ENCODE measurements around the gene B3GAT1. TPM values are rescaled to one million over a fixed set of nuclear protein-coding genes. Genes with fewer than 3 reads are reported as not detected.
A peak's percentile ranks its signal among the peaks of the same experiment; 100 is the strongest.

The B3GAT1 gene
- total and polyA plus RNA-seq, 4 donors = 0.03 to 0.49 (median 0.27) TPM

DNA sequence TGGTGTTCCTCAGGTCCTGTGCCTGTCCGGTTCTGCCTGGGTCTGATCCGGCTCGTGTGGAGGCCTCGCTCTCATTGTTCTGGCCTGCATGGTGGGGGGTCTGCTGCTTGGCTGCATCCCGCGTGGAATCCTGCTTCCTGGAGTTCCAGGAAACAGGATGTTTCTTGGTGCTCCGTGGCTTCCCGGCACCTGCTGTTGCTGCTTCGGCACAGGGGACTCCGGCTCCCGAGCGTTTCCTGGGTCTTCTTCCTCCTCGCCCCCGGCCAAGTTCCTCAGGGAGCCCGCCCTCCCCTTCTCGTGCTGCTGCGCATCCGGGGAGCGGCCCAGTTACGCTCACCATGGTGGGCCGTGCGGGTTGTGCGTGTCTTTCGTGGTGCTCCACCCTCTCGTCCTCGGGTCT, 50.4 kb downstream of the B3GAT1 start:
- Histone ChIP-seq H3K27me3 (ENCODE audit: control insufficient read depth in 3 of 3, insufficient read depth in 3 of 3, low read length in 2 of 3) (no peaks in the 10 kb centered on the region), H3K4me1 (ENCODE audit: control insufficient read depth in 5 of 5, insufficient read depth in 5 of 5, low read length in 5 of 5) (no peaks in the 10 kb centered on the region), H3K27ac (ENCODE audit: low read depth in 1 of 2, low read length in 1 of 2) (no peak overlapping the region), H3K36me3 (ENCODE audit: control insufficient read depth in 4 of 4, insufficient read depth in 4 of 4, low read length in 4 of 4) (no peaks in the 10 kb centered on the region), H3K9me3 (ENCODE audit: control insufficient read depth in 4 of 4, insufficient read depth in 3 of 4, low read length in 3 of 4) (no peaks in the 10 kb centered on the region), H3K9ac (ENCODE audit: insufficient read depth in 1 of 2, low read length in 2 of 2) (no peak overlapping the region), H3K4me3 (no peak overlapping the region)
- DNase-seq (no peak), ATAC-seq (ENCODE audit: insufficient read depth, low FRiP score) (no peak)
- WGBS, 2 donors = 70 to 75% methylated on average over 24 to 26 of the region's 26 CpGs
- TF ChIP-seq, protein P1, sequence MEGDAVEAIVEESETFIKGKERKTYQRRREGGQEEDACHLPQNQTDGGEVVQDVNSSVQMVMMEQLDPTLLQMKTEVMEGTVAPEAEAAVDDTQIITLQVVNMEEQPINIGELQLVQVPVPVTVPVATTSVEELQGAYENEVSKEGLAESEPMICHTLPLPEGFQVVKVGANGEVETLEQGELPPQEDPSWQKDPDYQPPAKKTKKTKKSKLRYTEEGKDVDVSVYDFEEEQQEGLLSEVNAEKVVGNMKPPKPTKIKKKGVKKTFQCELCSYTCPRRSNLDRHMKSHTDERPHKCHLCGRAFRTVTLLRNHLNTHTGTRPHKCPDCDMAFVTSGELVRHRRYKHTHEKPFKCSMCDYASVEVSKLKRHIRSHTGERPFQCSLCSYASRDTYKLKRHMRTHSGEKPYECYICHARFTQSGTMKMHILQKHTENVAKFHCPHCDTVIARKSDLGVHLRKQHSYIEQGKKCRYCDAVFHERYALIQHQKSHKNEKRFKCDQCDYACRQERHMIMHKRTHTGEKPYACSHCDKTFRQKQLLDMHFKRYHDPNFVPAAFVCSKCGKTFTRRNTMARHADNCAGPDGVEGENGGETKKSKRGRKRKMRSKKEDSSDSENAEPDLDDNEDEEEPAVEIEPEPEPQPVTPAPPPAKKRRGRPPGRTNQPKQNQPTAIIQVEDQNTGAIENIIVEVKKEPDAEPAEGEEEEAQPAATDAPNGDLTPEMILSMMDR (IDR thresholded peaks at IDR 0.05; ENCODE audit: control extremely low read depth, extremely low read depth) = no peak

DNA sequence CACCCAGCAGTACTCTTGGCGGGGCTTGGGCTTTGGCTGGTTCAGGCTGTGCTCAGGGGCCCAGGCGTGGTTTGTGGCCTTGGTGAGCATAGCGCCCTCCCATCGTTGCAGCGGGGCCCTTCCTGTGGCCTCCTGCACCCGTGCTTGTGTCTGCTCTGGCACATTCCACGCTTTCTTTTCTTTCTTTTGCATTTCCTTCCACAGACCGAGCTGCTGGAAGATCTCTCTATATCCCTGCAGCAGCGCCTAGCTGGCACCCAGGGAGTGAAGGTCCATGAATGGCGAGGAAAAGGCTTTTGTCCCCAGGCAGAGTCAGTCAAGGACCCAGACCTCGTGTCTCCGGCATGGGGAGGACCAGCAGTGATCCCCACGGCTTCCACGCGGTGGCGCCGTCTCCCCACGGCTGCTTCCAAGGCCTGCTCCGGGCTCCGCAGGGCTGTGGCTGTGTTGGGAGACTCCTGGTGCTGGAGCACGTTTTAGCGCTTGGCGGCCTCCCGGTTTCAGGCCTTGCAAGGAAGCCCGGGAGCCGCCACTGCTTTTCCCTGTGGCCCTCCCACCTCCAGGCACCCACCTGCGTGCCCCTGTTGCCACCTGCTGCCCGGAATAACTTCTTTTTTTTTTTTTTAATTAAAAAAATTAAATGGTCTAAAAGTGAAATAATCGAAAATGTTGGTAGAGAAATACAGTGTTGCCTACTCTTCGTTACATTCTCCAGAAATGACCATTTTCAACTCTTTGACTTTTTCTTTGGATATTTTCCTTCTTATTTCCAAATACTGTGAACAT, 51.8 kb downstream of the B3GAT1 start:
- no peak overlapping the region for H3K27ac ChIP-seq (ENCODE audit: low read depth in 1 of 2, low read length in 1 of 2)
- H3K4me1 ChIP-seq (ENCODE audit: control insufficient read depth in 5 of 5, insufficient read depth in 5 of 5, low read length in 5 of 5) = no peaks in the 10 kb centered on the region
- H3K27me3 ChIP-seq (ENCODE audit: control insufficient read depth in 3 of 3, insufficient read depth in 3 of 3, low read length in 2 of 3) = no peaks in the 10 kb centered on the region
- DNase-seq = peak; percentile 74 to 87 (median 80)
- 16 to 22% methylated on average over 30 of the region's 30 CpGs for WGBS, 2 donors
- H3K9me3 ChIP-seq (ENCODE audit: control insufficient read depth in 4 of 4, insufficient read depth in 3 of 4, low read length in 3 of 4) = no peaks in the 10 kb centered on the region
- H3K36me3 ChIP-seq (ENCODE audit: control insufficient read depth in 4 of 4, insufficient read depth in 4 of 4, low read length in 4 of 4) = no peaks in the 10 kb centered on the region
- no peak overlapping the region for H3K9ac ChIP-seq (ENCODE audit: insufficient read depth in 1 of 2, low read length in 2 of 2)
- TF ChIP-seq, protein P1 (IDR thresholded peaks at IDR 0.05; ENCODE audit: control extremely low read depth, extremely low read depth) = peak; percentile 73
- H3K4me3 ChIP-seq = no peak overlapping the region
- peak; percentile 67 for ATAC-seq (ENCODE audit: insufficient read depth, low FRiP score)

DNA sequence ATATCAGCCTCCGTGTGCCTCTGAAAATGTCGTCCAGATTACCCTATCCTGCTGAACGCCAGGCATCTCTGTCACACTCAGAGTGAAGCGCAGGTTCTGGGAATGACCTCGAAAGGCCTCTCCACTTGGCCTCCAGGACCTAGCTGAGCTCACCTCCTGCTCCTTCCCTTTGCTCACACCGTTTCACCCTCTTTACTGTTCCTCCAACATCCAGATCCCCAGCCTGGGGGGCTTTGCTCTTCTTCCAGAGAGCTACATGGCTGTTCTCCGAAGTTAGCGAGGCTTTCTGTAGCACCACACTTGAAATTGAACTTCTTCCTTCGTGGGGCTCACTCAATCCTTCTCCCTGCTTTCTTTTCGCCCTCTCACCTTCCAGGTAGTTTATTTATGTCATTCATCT, 52.4 kb downstream of the B3GAT1 start:
- H3K27ac ChIP-seq (ENCODE audit: low read depth in 1 of 2, low read length in 1 of 2) = no peak overlapping the region
- H3K9me3 ChIP-seq (ENCODE audit: control insufficient read depth in 4 of 4, insufficient read depth in 3 of 4, low read length in 3 of 4) = no peaks in the 10 kb centered on the region
- H3K4me1 ChIP-seq (ENCODE audit: control insufficient read depth in 5 of 5, insufficient read depth in 5 of 5, low read length in 5 of 5) = no peaks in the 10 kb centered on the region
- no peaks in the 10 kb centered on the region for H3K27me3 ChIP-seq (ENCODE audit: control insufficient read depth in 3 of 3, insufficient read depth in 3 of 3, low read length in 2 of 3)
- no peak overlapping the region for H3K4me3 ChIP-seq
- ATAC-seq (ENCODE audit: insufficient read depth, low FRiP score) = no peak
- no peak overlapping the region for H3K9ac ChIP-seq (ENCODE audit: insufficient read depth in 1 of 2, low read length in 2 of 2)
- H3K36me3 ChIP-seq (ENCODE audit: control insufficient read depth in 4 of 4, insufficient read depth in 4 of 4, low read length in 4 of 4) = no peaks in the 10 kb centered on the region
- DNase-seq = no peak
- TF ChIP-seq, protein P1 (IDR thresholded peaks at IDR 0.05; ENCODE audit: control extremely low read depth, extremely low read depth) = no peak
- WGBS, 2 donors = 84 to 92% methylated on average over 10 of the region's 10 CpGs
